HG03025 (cell line): ENCODE results near the gene CMYA5.

ENCODE experiments used
- ATAC-seq: cut with Tn5 transposase; IDR thresholded peaks from one replicate; pipeline ENCODE4 v1.9.1; 2021; ENCODE audit warnings: mild to moderate bottlenecking, moderate library complexity; ENCODE audit not compliant: unreplicated experiment, low FRiP score

The CMYA5 gene

GRCh38 chr5:79793304-79793703 is 103.7 kb downstream of the CMYA5 start:
- no peak for ATAC-seq

GRCh38 chr5:79793722-79794121 is 104.1 kb downstream of the CMYA5 start:
- ATAC-seq = no peak

- no peak for ATAC-seq
Observed at GRCh38 chr5:79794347-79794746, 104.7 kb downstream of the CMYA5 start.

- ATAC-seq = no peak
Observed at GRCh38 chr5:79795764-79796398, 106.2 kb downstream of the CMYA5 start.

GRCh38 chr5:79798893-79799590 is 109.4 kb downstream of the CMYA5 start:
- ATAC-seq = no peak

- ATAC-seq = no peak
Observed at GRCh38 chr5:79800979-79801827, 111.6 kb downstream of the CMYA5 start.

GRCh38 chr5:79802406-79802805 is 112.8 kb downstream of the CMYA5 start:
- no peak for ATAC-seq

GRCh38 chr5:79803007-79803406 is 113.4 kb downstream of the CMYA5 start:
- no peak for ATAC-seq

- ATAC-seq = no peak
Observed at GRCh38 chr5:79806741-79807140, 117.1 kb downstream of the CMYA5 start.

- ATAC-seq = no peak
Observed at GRCh38 chr5:79809743-79810142, 120.1 kb downstream of the CMYA5 start.

- ATAC-seq = no peak
Observed at GRCh38 chr5:79811081-79811480, 121.4 kb downstream of the CMYA5 start.

- ATAC-seq = no peak
Observed at GRCh38 chr5:79811904-79812303, 122.3 kb downstream of the CMYA5 start.

GRCh38 chr5:79814699-79815098 is 125.1 kb downstream of the CMYA5 start:
- no peak for ATAC-seq

- ATAC-seq = no peak
Observed at GRCh38 chr5:79816014-79816413, 126.4 kb downstream of the CMYA5 start.

- no peak for ATAC-seq
Observed at GRCh38 chr5:79820648-79821047, 131.0 kb downstream of the CMYA5 start.

GRCh38 chr5:79824444-79824843 is 134.8 kb downstream of the CMYA5 start:
- ATAC-seq = no peak

GRCh38 chr5:79825802-79826201 is 136.2 kb downstream of the CMYA5 start:
- ATAC-seq = no peak

- no peak for ATAC-seq
Observed at GRCh38 chr5:79827159-79827629, 137.6 kb downstream of the CMYA5 start.

- no peak for ATAC-seq
Observed at GRCh38 chr5:79829260-79829659, 139.6 kb downstream of the CMYA5 start.

GRCh38 chr5:79831381-79832309 is 142.0 kb downstream of the CMYA5 start:
- no peak for ATAC-seq
